Loucy (cell line): ENCODE results near the gene KCNH4.

ENCODE experiments used
- EZH2phosphoT487 ChIP-seq: fragments of 200-600 bp; IDR thresholded peaks from 2 replicates; pipeline ENCODE4 v1.6.1; 2018; ENCODE audit warnings: antibody characterized with exemption, mild to moderate bottlenecking, moderate library complexity, borderline replicate concordance
- TF ChIP-seq, protein P1 (sequence below): fragments of 200-600 bp; sonication (generic); conservative IDR thresholded peaks from 2 replicates; pipeline ENCODE4 v1.5.1; 2014; ENCODE audit warnings: mild to moderate bottlenecking, antibody characterized with exemption, low read length

DNA sequence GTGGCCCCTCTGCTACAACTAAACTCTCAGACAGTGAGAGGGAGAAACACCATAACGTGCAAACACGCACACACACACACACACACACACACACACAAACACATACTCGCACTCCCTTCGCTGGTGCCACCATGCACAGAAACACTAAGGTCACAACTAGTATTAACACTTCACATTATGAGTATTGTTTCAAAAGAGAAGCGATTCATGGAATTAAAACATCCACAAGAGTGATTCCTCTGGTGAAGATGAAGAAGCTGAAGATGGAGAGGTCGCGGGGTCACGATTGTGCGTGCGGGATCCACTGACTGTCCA, 20.5 kb upstream of the KCNH4 start:
- TF ChIP-seq, protein P1, sequence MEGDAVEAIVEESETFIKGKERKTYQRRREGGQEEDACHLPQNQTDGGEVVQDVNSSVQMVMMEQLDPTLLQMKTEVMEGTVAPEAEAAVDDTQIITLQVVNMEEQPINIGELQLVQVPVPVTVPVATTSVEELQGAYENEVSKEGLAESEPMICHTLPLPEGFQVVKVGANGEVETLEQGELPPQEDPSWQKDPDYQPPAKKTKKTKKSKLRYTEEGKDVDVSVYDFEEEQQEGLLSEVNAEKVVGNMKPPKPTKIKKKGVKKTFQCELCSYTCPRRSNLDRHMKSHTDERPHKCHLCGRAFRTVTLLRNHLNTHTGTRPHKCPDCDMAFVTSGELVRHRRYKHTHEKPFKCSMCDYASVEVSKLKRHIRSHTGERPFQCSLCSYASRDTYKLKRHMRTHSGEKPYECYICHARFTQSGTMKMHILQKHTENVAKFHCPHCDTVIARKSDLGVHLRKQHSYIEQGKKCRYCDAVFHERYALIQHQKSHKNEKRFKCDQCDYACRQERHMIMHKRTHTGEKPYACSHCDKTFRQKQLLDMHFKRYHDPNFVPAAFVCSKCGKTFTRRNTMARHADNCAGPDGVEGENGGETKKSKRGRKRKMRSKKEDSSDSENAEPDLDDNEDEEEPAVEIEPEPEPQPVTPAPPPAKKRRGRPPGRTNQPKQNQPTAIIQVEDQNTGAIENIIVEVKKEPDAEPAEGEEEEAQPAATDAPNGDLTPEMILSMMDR: no peak
- TF ChIP-seq EZH2phosphoT487: no peak
